PC-9 (cell line): Measurements from ENCODE around the gene PDE10A.

Source experiments
- CTCF ChIP-seq: fragments of 200-600 bp; sonication (generic); conservative IDR thresholded peaks from 2 replicates; pipeline ENCODE4 v1.6.1; 2017; ENCODE audit warnings: mixed run types, antibody characterized with exemption, mild to moderate bottlenecking, moderate library complexity
- EZH2 ChIP-seq: fragments of 200-600 bp; sonication (generic); IDR thresholded peaks from 2 replicates; pipeline ENCODE4 v1.8.0; 2017; ENCODE audit warnings: antibody characterized with exemption, low read depth

GRCh38 chr6:165376100-165376499, 286.9 kb downstream of the PDE10A start:
- TF ChIP-seq CTCF (no peak), EZH2 (no peak)
